Activated CD8-positive, alpha-beta memory T cell treated with anti-CD3 and anti-CD28 coated beads for 36 hours (primary cell): ENCODE results near the gene POU2F2. TPM values are rescaled to one million over a fixed set of nuclear protein-coding genes. Genes with fewer than 3 reads are reported as not detected.
"Not testable (repeated sequence)": the region's sequence is repeated elsewhere in the genome, so short reads cannot be mapped to it uniquely, and the experiment has no call there.

Experiments used
- CTCF ChIA-PET: fragments of 350-600 bp; sonication (Branson Sonifier 250); formaldehyde crosslinking; loops from one replicate; lab custom pipeline; 2021; ENCODE audit warnings: antibody characterized with exemption; lab: Charles Lee
- POLR2A ChIA-PET: fragments of 350-600 bp; sonication (Branson Sonifier 250); formaldehyde crosslinking; loops from one replicate; lab custom pipeline; 2021; ENCODE audit warnings: antibody characterized with exemption; lab: Charles Lee
- total RNA-seq, 2 experiments: library from RNA; stranded (reverse); gene quantifications; one replicate each; pipeline ENCODE4 v1.2.3, GENCODE V29; 2021

Gene POU2F2
- total RNA-seq, 2 experiments from 2014 or later = 55.3 to 57.1 TPM

- ChIA-PET CTCF (interaction anchor here (0.7 to 1.5 kb wide), 4 partner anchors 9 to 164 kb away, joined by 3 to 4 read pairs (median 3); no protein-coding TSS in a partner anchor), POLR2A (no interaction called here)
These were observed 16.5 kb downstream of the POU2F2 start for GRCh38 chr19:42115705-42116104.

GRCh38 chr19:42115219-42115618 is 17.0 kb downstream of the POU2F2 start:
- ChIA-PET CTCF (interaction anchor here (0.8 to 1.5 kb wide), 3 partner anchors 9 to 164 kb away, joined by 3 to 4 read pairs (median 3); no protein-coding TSS in a partner anchor), POLR2A (interaction anchor here (0.6 kb wide), 1 partner anchor 130 kb away, joined by 6 read pairs; no protein-coding TSS in a partner anchor)

- POLR2A ChIA-PET = interaction anchor here (0.6 kb wide), 1 partner anchor 131 kb away, joined by 6 read pairs; no protein-coding TSS in a partner anchor
These were observed 17.8 kb downstream of the POU2F2 start for GRCh38 chr19:42114412-42114811.

DNA sequence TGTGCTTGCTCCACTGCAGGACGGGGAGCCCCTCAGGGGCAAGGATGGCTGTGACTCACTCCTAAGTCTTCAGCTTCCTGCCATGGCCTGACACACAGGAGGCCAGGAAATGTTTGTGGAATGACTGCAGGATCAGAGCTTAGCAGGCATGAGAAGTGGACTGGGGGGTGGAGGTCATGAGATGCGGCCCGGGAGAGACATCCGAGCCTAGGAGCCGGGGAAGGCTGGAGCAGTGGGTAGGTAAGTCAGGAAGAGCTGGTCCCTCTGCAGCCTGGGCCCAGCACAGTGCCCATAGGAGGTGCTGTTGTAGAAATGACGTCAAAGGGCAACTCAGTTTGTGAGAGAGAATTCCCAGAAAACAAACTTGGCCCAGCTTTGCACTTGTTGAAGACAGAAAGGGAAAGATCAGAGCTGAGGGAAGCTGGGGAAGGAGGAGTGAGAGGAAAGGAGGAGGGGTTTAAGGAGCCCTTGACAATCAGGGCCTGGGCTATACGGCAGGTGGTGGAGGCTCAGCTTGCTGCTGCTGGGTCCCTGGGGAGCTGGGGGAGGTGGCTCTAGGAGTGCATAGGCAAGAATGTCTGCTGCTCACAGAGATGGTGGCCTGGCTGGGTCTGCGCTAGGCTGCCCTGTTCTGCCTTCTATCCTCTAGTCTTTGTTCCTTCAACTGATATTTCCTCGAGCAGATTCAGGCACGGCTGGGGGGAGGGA is 18.5 kb downstream of the POU2F2 start:
- POLR2A ChIA-PET = no interaction called here

More at GRCh38 chr19:42114412-42114811, 17.8 kb downstream of the POU2F2 start:
- CTCF ChIA-PET = interaction anchor here (1.4 to 2.3 kb wide), 2 partner anchors 18 to 165 kb away, joined by 4 to 8 read pairs; partner anchors contain the start of gene POU2F2

GRCh38 chr19:42111811-42112210 is 20.4 kb downstream of the POU2F2 start:
- CTCF ChIA-PET = interaction anchor here (1.7 to 5.2 kb wide), 2 partner anchors 12 to 72 kb away, joined by 4 to 48 read pairs; no protein-coding TSS in a partner anchor
- POLR2A ChIA-PET = no interaction called here

More for the DNA sequence above, 18.5 kb downstream of the POU2F2 start:
- CTCF ChIA-PET = interaction anchor here (0.6 to 2.3 kb wide), 3 partner anchors 17 to 71 kb away, joined by 3 to 8 read pairs (median 3); partner anchors contain the start of gene POU2F2

DNA sequence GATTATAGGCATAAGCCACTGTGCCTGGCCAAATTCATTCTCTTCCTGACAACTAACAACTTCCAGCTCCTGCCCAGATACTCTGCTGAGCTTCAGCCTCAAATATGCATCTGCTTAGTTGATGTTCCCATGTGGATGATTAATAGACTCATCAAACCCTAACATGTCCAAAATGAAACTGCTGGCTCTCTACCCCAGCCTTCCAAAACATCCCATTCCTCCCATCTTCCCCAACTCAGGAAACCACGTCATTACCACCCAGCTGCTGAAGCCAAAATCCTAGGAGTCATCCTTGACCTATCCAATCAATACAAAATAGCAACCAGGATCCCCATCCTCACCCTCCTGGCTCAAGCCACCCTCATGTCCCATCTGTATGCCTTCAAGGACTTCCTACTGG is 20.9 kb downstream of the POU2F2 start:
- POLR2A ChIA-PET = no interaction called here
- CTCF ChIA-PET = interaction anchor here (0.9 to 5.2 kb wide), 5 partner anchors 9 to 72 kb away, joined by 3 to 48 read pairs (median 4); no protein-coding TSS in a partner anchor

DNA sequence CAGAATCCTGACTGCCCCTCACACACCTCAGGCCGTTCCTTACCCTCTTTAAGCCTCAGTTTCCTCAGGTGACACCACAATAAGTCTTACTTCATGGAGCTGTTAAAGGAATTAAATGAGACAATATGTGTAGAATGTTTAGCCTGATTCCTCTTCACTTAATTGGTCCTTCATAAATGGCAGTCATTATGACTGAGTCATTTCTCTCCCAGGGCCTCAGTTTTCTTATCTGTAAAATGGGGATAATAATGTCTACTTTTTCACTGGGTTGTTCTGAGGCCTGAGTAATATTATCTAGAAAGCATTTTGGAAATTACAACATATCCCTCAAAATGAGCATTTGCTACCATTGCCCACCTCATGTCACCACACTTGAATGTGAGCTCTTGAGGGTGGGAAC is 21.6 kb downstream of the POU2F2 start:
- CTCF ChIA-PET = interaction anchor here (0.9 to 5.2 kb wide), 7 partner anchors 9 to 75 kb away, joined by 3 to 48 read pairs (median 4); partner anchors contain the start of gene POU2F2
- POLR2A ChIA-PET = no interaction called here

DNA sequence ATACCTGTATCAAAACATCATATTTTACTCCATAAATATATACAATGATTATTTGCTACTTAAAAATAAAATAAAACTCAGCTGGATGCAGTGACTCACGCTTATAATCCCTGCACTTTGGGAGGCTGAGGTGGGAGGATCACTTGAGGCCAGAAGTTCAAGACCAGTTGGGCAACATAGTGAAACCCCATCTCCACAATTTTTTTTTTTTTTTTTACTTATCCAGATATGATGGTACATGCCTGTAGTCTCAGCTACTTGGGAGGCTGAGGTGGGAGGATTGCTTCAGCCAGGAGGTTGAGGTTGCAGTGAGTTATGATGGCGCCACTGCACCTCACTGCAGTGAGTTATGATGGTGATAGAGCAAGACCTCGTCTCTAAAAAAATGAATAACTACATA is 22.4 kb downstream of the POU2F2 start:
- ChIA-PET CTCF (interaction anchor here (0.8 to 5.2 kb wide), 10 partner anchors 9 to 292 kb away, joined by 3 to 48 read pairs (median 5); partner anchors contain the start of gene POU2F2), POLR2A (no interaction called here)

GRCh38 chr19:42108527-42109389 is 23.5 kb downstream of the POU2F2 start:
- ChIA-PET CTCF (interaction anchor here (0.6 to 5.2 kb wide), 33 partner anchors 10 to 325 kb away, joined by 3 to 48 read pairs (median 4); partner anchors contain the start of genes POU2F2 and ZNF526), POLR2A (no interaction called here)

DNA sequence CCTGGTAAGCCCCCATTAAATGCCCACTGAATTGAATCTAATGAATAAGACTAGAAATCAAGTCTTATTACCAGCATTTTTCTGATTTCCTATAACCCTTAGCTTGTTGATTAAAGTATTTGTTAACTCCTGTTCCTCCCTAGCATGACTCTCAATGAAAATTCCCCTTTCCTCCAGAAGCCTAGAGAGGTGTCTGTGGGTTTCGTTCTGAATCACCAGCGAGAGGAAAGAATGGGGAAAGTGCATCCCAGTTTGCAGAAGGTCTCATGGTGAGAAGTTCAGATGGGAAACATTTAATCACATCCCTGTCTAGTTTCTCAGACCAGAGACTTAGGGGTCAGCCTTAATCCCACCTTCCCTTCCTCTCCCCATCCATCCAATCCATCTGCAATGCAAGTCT is 26.9 kb downstream of the POU2F2 start:
- ChIA-PET CTCF (interaction anchor here (1.1 kb wide), 1 partner anchor 27 kb away, joined by 3 read pairs; the partner anchor contains the start of gene POU2F2), POLR2A (no interaction called here)

GRCh38 chr19:42102877-42103276 is 29.4 kb downstream of the POU2F2 start:
- CTCF ChIA-PET = interaction anchor here (0.8 to 2.3 kb wide), 2 partner anchors 30 to 79 kb away, joined by 3 to 7 read pairs; partner anchors contain the start of gene POU2F2
- POLR2A ChIA-PET = no interaction called here

DNA sequence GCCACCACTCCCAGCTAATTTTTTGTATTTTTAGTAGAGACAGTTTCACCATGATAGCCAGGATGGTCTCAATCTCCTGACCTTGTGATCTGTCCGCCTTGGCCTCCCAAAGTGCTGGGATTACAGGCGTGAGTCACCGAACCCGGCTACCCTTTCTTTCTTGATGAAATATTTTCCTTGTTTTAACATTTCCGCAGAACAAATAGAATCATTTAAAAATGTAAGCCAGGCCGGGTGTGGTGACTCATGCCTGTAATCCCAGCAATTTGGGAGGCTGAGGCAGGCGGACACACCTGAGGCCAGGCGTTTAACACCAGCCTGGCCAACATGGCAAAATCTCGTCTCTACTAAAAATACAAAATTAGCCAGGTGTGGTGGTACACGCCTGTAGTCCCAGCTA is 32.0 kb downstream of the POU2F2 start:
- CTCF ChIA-PET = interaction anchor here (1.6 kb wide), 1 partner anchor 10 kb away, joined by 3 read pairs; no protein-coding TSS in a partner anchor
- POLR2A ChIA-PET = not testable (repeated sequence)

- POLR2A ChIA-PET = interaction anchor here (0.6 kb wide), 1 partner anchor 43 kb away, joined by 5 read pairs; no protein-coding TSS in a partner anchor
- CTCF ChIA-PET = interaction anchor here (0.6 to 1.6 kb wide), 3 partner anchors 9 to 42 kb away, joined by 3 read pairs; no protein-coding TSS in a partner anchor
These were observed 32.8 kb downstream of the POU2F2 start for GRCh38 chr19:42099336-42099925.

GRCh38 chr19:42098781-42099180 is 33.5 kb downstream of the POU2F2 start:
- ChIA-PET POLR2A (interaction anchor here (0.6 kb wide), 1 partner anchor 43 kb away, joined by 5 read pairs; no protein-coding TSS in a partner anchor), CTCF (interaction anchor here (0.8 to 1.6 kb wide), 2 partner anchors 10 to 11 kb away, joined by 3 read pairs; no protein-coding TSS in a partner anchor)

GRCh38 chr19:42097461-42097860 is 34.8 kb downstream of the POU2F2 start:
- POLR2A ChIA-PET = no interaction called here
- CTCF ChIA-PET = interaction anchor here (0.7 kb wide), 1 partner anchor 350 kb away, joined by 4 read pairs; no protein-coding TSS in a partner anchor

- POLR2A ChIA-PET = interaction anchor here (1.0 kb wide), 1 partner anchor 20 kb away, joined by 3 read pairs; the partner anchor contains the start of gene ZNF574
These were observed 35.9 kb downstream of the POU2F2 start for GRCh38 chr19:42096255-42096837.

GRCh38 chr19:42095814-42096230 is 36.4 kb downstream of the POU2F2 start:
- ChIA-PET CTCF (interaction anchor here (0.9 kb wide), 2 partner anchors 13 to 37 kb away, joined by 3 read pairs; no protein-coding TSS in a partner anchor), POLR2A (no interaction called here)

More at GRCh38 chr19:42096255-42096837, 35.9 kb downstream of the POU2F2 start:
- CTCF ChIA-PET = interaction anchor here (0.7 to 0.9 kb wide), 5 partner anchors 12 to 286 kb away, joined by 3 to 7 read pairs (median 3); no protein-coding TSS in a partner anchor
